Activated CD4-positive, alpha-beta T cell treated with anti-CD3 and anti-CD28 coated beads, Interleukin-2, amount 50 U/mL, for 16 hours (primary cell): ENCODE results near the gene CALR3.
A peak's percentile ranks its signal among the peaks of the same experiment; 100 is the strongest.
"Not testable (repeated sequence)": the region's sequence is repeated elsewhere in the genome, so short reads cannot be mapped to it uniquely, and the experiment has no call there.

Source experiments
- DNase-seq: peaks from one replicate; pipeline ENCODE4 v3.0.0-alpha.2; 2020

Gene CALR3

DNA sequence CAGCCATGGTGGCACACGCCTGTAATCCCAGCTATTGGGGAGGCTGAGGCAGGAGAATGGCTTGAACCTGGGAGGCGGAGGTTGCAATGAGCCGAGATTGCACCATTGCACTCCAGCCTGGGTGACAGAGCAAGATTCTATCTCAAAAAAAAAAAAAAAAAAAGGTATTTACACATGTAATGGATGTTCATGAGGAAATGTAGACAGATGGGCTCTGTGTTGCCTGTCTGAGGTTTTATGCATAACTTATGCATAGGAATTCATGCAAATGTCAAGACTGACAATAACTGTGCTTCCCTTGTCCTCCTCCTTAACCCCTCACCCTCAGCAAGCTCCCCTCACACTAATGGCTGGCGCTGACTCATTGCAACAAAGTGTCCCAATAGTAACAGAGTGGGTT is 9.5 kb downstream of the CALR3 start:
- not testable (repeated sequence) for DNase-seq

DNA sequence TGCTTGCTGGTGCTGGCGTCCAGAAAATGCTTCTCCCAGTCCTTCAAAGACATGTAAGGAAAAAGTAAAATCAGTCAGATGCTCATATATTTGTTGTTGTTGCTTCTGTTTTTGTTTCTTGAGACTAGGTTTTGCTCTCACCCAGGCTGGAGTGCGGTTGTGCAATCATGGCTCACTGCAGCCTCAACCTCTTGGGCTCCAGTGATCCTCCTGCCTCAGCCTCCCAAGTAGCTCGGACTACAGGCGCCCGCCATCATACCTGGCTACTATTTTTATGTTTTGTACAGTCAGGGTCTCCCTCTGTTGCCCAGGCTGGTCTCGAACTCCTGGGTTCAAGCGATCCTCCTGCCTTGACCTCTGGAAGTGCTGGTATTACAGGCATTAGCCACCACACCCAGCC is 13.2 kb downstream of the CALR3 start:
- DNase-seq = no peak

DNA sequence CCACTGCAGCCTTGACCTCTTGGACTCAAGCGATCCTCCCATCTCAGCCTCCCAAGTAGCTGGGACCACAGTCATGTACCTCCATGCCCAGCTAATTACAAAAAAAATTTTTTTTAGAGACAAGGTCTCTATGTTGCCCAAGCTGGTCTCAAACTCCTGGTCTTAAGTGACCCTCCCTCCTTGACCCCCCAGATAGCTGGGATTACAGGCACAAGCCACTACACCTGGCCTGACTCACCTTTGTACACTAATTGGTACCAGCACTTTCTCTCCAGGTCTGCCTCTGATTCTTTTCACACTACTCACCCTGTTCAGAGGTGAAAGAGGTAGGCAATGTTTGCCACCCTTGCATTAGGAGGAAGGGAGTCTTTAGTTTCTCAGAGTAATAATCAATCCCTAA is 18.7 kb downstream of the CALR3 start:
- no peak for DNase-seq

DNA sequence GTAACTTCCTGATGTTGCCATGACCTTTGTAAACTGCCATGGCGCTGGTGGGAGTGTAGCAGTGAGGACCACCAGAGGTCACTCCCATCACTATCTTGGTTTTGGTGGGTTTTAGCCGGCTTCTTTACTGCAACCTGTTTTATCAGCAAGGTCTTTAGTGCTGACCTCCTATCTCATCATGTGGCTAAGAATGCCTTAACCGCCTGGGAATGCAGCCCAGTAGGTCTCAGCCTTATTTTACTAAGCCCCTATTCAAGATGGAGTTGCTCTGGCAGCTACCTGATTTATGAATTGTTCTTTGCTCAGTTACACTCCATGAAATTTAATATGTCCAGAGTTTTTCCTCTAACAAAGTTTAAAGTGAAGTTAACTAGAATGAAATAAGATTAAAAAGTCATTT is 19.6 kb downstream of the CALR3 start:
- DNase-seq = no peak

DNA sequence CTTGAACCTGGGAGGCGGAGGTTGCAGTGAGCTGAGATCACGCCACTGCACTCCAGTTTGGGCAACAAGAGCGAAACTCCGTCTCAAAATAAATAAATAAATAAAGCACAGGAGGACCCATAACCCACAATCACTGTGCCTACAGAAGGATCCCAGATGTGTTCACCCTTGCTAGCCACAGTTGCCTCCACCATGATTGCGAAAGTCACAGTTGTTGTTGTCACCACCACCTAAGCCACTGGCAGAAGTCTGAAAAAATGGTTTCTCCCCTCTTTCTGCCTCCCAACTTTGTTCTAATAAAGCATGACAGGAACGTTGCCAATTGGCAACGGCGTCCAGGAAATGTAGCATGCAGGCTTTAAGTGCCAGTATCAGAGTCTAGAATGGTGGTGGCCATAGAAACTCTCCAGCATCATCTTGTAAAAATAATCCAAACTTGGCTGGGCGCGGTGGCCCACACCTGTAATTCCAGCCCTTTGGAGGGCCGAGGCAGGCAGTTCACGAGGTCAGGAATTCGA is 22.0 kb downstream of the CALR3 start:
- DNase-seq = no peak

DNA sequence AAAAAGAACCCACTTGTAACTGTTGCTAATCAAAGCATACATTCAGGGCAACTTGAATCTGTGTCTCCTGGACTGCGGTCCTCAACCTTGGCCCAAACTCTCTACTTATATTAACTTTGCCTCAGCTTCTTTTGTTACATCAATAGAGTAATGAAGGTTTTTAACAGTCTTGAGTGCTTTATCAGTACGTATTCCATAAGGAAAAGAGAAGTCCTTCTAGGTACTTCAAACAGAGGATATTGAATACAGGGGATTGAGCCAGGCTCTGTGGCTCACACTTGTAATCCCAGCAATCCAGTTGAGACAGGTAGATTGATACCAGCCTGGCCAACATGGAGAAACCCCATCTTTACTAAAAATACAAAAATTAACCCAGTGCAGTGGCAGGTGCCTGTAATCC is 23.0 kb downstream of the CALR3 start:
- no peak for DNase-seq

DNA sequence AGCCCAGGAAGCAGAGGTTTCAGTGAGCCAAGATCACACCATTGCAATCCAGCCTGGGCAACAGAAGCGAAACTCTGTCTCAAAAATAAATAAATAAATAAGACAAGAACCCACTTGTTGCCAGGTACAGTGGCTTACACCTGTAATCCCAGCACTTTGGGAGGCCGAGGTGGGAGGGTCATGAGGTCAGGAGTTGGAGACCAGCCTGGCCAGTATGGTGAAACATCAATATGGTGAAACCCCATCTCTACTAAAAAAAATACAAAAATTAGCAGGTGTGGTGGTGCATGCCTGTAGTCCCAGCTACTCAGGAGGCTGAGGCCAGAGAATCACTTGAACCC is 23.4 kb downstream of the CALR3 start:
- DNase-seq = not testable (repeated sequence)

DNA sequence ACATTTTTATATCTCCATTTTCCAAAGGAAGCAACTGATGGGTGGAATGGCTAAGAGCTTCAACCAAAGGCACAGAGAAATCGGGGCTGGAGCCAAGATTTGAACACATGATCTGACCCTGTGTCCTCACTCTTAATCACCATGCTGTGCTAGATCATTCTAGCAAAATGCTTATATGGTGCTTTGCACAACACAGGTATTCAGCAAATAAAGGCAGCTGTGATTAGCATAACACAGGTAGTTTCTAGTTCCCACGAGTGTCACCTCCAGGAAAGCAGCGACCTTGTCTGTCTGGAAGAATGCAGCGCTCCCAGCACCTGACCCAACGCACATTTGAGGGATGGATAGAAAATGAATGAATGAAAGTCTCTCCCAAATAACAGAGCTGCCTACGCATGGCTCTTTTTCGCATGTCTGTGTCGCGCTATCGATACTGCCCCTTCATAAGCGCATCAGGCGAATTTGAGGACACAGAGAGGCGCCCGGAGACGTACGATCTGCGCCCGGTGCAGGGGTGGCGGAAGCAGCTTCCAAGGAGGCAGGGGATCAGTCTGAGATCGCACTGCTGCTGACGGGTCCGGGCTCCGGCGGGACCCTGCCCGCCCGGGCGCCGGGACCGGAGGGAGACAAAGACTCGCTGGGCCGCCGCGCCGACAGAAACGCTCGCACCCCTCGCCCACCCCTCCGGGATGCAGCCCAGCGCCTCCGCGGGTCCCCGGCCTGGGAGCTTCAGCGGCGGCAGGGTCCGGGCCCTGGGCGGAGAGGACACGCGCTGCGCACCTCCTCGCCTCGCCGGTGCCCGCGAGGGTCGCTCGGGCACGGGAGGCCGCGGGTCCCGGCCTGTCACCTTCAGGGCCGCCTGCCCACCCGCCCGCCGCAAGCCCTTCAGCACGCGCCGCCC is 24.8 kb downstream of the CALR3 start:
- peak; percentile 33 for DNase-seq

DNA sequence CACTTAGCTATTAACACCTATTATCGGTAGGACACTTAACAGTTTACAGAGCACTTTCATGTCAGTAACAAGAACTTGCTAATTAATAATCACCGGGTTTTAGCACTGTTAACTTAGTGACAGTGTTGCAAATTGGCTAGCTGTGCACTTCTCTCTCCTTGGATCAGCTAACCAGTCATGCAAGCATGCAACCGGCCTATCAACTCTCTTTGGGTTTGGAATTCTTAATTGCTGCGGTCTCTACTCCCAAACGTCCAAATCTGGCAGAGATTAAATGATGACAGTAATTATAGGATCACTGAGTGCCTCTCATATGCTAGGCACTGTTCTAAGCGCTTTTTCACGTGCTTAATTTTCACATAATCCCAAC is 25.4 kb downstream of the CALR3 start:
- no peak for DNase-seq

DNA sequence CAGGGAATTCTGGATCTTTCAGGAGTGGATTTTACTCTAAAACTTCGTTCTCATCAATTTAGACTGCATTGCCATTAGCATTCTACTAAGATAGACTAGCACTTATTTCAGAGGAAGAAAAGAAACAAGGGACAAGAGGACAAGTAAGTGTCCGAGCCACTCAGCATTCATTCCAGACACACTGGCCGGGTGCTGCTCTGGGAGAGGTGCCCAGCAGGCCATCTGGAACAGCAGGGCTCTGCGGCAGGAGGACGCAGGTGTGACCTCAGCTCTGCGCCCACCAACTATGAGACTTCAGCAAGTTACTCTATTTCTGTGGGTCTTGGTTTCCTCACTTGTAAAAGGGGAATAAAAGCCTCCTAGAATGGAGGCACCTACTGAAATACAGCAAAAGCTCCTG is 28.4 kb downstream of the CALR3 start:
- DNase-seq = no peak

DNA sequence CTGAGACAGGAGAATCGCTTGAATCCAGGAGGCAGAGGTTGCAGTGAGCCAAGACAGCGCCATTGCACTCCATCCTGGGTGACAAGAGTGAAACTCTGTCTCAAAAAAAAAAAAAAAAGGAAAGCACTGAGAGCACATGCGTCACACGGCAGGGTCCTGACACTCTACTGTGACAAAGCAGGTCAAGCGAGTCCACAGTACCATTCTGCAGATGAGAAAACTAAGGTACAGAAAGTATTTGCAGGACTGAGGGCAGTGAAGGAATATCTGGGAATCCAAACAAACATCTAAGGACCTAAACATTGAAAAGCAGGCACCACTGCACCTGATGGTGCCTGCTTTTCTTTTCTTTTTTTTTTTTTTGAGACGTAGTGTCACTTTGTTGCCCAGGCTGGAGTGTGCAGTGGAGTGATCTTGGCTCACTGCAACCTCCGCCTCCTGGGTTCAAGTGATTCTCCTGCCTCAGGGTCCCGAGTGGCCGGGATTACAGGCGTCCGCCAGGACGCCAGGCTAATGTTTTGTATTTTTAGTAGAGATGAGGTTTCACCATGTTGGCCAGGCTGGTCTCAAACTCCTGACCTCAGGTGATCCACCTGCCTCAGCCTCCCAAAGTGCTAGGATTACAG is 29.1 kb downstream of the CALR3 start:
- not testable (repeated sequence) for DNase-seq

DNA sequence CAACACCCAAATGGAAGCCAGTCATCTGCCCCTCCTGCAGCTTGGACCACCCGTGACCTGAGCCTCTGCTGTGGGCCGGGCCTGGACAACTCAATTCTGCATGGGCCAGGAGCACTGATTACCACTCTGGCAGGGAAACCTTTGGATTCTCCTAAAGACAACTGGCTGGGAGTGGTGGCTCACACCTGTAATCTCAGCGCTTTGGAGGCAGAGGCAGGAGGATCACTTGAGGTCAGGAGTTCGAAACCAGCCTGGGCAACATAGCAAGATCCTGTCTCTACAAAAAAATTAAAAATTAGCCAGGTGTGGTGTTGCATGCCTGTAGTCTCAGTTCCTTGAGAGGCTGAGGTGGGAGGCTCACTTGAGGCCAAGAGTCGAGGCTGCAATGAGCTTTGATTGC is 30.7 kb downstream of the CALR3 start:
- DNase-seq = no peak

DNA sequence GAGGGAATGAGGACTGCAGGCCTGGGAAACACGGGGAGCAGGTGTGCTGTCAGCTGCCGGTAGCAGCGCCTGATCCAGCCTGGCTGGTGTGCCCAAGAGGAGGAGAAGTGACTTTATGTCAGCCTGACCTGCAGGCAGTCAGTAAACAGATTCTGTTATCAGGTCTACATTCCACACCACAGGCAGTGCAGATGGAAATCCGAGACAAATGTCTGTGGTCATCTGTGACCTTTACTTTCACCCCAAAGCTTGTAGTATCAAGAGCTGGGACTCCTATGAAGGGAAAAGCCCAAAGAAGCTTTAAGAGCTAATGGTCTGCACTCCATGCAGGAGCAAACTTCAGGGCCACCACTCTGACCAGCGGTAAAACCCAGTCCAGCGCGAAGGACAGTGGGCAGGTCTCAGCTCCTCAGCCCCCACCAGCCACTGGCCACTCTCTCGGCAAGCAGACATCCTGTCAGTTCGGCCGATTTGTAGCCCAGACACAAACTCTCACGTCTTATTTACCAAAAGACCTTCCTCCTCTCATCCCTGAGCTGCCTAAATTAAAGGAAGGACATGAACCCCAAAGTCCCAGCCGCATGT is 31.9 kb downstream of the CALR3 start:
- DNase-seq = no peak

DNA sequence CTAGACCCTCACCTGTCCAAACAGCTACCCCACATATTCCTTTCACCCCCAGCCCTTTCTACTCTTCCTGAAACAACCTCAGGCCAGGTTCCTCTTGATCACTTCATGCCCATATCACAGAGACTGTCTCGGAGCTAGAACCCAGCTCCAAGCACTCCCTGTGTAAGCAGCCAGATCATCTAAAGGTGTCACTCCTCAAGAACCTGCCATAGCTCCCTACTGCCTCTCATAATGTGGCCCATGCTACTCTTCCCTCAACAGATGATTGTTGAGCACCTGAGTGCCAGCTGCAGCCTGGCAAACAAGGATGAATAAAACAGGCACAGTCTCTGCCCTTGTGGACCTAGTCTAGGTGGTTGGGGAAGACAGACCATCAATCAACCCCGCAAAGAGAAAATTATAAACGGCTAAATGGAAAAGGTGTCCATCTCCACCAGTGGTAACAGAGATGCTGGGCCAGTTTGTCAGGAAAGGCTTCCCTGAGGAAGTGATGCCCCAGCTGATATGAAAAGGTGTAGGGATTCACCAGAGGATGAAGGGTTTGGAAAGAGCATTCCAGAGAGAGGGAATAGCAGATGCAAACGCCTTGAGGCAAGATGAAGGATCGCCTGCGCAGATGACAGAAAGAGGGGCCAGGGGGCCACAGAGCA is 32.5 kb downstream of the CALR3 start:
- no peak for DNase-seq

DNA sequence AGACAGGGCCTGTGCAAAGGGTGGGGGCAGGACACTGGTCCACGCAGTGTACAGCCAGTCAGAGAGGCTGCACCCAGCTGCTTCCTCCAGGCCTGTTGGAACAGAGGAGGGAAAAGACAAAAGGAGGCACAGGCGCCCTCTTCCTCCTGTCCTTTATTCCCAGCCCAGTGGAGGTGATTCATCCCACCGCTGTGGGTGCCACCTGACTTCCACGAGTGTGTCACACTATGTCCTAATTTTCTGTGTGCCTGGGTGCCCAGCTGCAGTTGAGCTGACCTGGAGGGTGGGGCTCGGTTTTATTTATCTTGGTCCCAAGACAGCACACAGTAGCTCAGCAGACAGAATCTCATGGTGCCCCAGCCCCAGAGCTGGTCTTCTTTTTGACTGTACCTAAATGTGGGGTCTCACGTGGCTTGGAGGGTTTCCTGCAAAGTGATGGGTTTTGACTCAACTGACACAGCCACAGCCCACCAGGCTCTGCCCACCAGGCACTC is 33.2 kb downstream of the CALR3 start:
- DNase-seq = no peak

DNA sequence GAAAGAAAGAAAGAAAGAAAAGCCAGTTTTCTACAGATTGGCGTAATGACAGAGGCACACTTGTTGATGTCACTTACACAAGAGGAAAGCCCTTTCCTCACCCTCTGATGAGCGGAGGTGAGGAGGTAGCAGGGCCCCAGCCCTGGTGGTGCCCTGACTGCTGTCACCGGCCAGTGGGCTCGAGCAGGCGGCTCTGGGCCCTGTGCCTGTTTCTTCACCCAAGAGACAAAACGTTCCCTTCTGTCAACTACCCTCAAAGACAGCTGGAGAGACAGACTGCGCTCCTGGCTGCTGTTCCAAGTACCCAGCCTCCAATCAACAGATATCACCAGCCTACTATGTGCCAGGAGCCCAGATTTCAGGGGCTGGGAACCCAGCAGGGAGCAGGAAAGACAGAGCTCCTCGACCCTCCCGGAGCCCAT is 34.3 kb downstream of the CALR3 start:
- DNase-seq = no peak

DNA sequence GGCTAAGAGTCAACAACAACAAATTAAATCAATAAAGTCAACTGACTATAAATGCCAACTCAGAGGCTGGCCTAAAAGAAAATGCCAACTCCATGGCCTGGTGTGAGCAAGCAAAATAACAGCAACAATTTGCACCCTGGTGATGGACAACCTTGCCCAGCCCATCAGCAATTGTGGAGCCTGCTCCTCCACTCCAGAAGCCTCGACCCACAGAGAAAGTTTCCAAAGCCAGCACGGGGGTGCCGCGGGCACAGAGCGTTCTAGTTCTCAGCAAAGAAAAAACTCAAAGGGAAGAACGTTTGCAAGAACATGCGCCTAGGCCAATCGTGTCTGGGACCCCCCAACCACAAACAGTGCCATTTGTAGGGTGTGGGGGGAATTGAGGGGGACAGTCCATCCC is 35.5 kb downstream of the CALR3 start:
- DNase-seq = no peak

DNA sequence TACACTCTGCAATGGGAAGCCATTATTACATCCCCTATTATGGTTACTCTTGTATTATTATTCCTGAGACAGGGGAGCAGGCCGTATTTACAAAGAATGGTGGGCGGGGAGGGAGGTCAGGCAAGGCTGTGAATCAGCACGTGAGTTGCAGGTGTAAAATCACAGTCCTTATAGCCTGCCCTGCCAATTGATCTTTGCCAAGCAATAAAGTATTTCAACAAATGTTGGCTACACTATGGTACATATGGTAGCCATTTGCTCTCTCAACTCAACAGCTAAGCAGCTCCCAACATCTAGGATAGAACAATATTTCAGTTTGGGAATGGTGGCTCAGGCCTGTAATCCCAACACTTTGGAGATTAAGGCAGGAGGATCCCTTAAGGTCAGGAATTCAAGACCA is 36.3 kb downstream of the CALR3 start:
- no peak for DNase-seq

DNA sequence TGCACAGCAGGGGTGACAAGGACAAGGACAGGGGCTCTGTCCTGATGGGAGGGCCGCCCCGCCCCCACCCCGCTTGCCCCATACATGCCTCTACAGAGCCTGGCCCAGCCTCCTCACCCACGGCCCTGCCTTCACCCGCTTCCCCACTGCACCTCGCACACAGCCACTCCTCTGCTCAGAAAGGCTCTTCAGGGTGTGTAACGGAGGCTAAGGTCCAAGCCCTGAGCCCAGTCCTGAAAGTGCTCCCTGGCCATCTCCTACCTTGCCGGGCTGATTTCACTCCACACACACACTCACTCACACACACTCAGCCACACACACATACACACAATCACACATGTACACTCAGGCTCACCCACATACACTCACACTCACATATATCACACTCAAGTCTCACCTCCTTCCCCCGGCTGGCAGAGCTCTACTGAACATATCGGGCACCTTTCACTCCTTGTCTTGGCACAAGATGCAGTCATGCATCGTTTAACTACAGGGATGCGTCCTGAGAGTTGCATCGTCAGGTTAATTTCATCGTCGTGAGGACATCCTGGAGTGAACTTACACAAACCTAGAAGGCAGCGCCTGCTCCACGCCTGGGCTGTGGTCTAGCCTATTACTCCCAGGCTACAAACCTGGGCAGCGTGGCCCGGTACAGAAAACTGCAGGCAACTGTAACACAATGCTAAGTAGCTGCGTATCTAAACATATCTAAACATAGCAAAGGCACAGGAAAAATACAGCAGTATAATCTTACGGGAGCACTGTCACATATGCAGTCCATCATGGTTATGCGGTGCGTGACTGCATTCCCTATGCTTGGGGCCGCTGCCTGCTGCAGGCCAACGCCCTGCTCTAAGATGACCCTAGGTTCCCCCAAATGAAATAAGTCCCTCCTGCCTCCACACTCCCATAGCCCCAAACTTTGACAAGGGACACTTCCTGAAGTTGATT is 37.3 kb downstream of the CALR3 start:
- DNase-seq = no peak

DNA sequence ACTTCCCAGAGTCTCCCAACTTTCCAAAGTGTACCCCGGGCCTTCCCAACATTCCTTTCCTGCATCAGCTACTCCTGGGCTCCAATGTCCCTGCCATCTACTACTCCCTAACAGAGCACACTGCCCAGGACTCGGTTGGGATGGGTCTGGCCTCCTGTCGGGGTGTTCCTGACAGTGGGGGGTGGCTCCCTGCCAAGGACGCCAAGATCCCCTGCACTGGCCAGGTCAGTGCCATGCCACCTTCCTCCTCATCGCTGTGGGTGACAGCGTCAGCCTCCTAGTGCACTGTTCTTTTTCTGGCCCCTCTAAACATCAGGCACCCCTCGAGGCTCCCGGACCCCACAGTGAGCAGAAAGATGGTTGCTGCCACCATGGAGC is 38.0 kb downstream of the CALR3 start:
- DNase-seq = no peak

DNA sequence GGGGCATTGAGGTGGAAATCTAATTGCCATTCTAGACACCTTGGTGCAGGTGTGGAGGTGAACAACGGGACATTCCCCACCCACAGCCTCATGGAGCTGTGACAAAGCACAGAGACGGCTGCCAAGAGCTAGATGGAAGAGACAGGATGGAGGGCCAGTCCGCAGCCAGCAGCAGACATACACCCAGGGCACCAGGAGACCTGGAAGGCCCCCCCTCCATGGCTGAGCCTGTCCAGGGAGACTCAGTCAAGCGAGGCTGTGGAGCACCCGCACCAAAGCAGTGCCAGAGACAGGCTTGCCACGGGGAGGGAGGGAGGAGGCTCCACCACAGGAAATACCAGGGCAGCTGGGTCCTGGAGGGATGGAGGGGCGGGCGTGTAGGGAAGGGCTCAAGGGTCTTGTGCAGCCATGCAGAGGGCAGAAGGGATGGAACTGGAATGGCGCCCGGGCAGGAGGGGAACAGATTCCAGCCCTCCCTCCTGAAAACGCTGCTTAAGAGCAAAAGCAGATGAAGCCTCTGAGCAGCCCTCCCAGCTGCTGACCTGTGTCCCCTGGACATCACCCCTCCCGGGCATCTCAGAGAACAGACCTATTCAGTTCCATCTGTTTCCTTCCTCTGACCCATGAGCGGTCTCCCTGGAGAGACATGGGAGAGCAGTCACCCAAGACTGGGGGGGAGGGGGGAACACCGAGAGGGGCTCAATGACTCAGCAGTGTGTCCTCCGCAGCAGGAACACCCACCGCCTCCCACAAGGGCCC is 38.6 kb downstream of the CALR3 start:
- no peak for DNase-seq
